Mesenteric fat pad (tissue), 1 donor: ENCODE measurements around the gene NLRP14. TPM values are rescaled to one million over a fixed set of nuclear protein-coding genes. Genes with fewer than 3 reads are reported as not detected.

ENCODE experiments used
- DNase-seq: peaks from one replicate; pipeline ENCODE4 v3.0.0-alpha.2; 2020; ENCODE audit warnings: low spot score
- long read RNA-seq: library from polyadenylated mRNA; unstranded; transcript quantifications from one replicate; pipeline ENCODE4 v2.0.0, GENCODE V29; 2020
- total RNA-seq: library from RNA; stranded (reverse); fragmentation: NEBNext Ultra II Directional; extraction: Animal tissue kit (Norgen Biotek cat#: 25700); gene quantifications from one replicate; pipeline ENCODE4 v1.2.1, GENCODE V29; 2021
- donor health status: DM: yes; HTN: yes; CAD: no.

NLRP14 gene
- total RNA-seq, result not detected
- long read RNA-seq, result 0 reads

- peak; percentile 94 for DNase-seq
Observed at GRCh38 chr11:7020183-7020917, at the start of gene NLRP14, which contains the start of gene ZNF214. Gene NLRP14, plus strand, starts transcription at chr11:7020479. Its CDS starts 18,108 bp downstream, at chr11:7038587. Gene ZNF214, minus strand, starts transcription at chr11:7020346. Its CDS starts 17,511 bp downstream, at chr11:7002835.

- DNase-seq, result no peak
Observed at GRCh38 chr11:6979365-6979764, 40.9 kb upstream of the NLRP14 start.

GRCh38 chr11:6986487-6986886 lies 33.8 kb upstream of the NLRP14 start:
- no peak for DNase-seq

- no peak for DNase-seq
Observed at GRCh38 chr11:6988506-6988905, 31.8 kb upstream of the NLRP14 start.

GRCh38 chr11:6991227-6991626 lies 29.1 kb upstream of the NLRP14 start:
- no peak for DNase-seq

GRCh38 chr11:6992026-6992425 lies 28.3 kb upstream of the NLRP14 start:
- no peak for DNase-seq

- no peak for DNase-seq
Observed at GRCh38 chr11:6992457-6993417, 27.5 kb upstream of the NLRP14 start.

GRCh38 chr11:6995703-6996102 lies 24.6 kb upstream of the NLRP14 start:
- no peak for DNase-seq

GRCh38 chr11:7004482-7004881 lies 15.8 kb upstream of the NLRP14 start:
- DNase-seq, result no peak

- DNase-seq, result no peak
Observed at GRCh38 chr11:7014118-7014517, 6.2 kb upstream of the NLRP14 start.

GRCh38 chr11:7016011-7016410 lies 4.3 kb upstream of the NLRP14 start:
- no peak for DNase-seq

GRCh38 chr11:7019500-7020182 lies 638 bp upstream of the NLRP14 start:
- no peak for DNase-seq

GRCh38 chr11:7021318-7021717 lies 1.0 kb downstream of the NLRP14 start:
- no peak for DNase-seq

- no peak for DNase-seq
Observed at GRCh38 chr11:7028141-7028540, 7.9 kb downstream of the NLRP14 start.

GRCh38 chr11:7030836-7031235 lies 10.6 kb downstream of the NLRP14 start:
- no peak for DNase-seq

GRCh38 chr11:7031471-7031871 lies 11.2 kb downstream of the NLRP14 start:
- DNase-seq, result no peak

- no peak for DNase-seq
Observed at GRCh38 chr11:7032692-7033091, 12.4 kb downstream of the NLRP14 start.

- DNase-seq, result no peak
Observed at GRCh38 chr11:7034019-7034418, 13.7 kb downstream of the NLRP14 start.

GRCh38 chr11:7046474-7047175 lies 26.3 kb downstream of the NLRP14 start:
- DNase-seq, result no peak

GRCh38 chr11:7050191-7050590 lies 29.9 kb downstream of the NLRP14 start:
- no peak for DNase-seq
